Spleen (tissue), 11 donors: ENCODE measurements around the gene INTS15. TPM values are rescaled to one million over a fixed set of nuclear protein-coding genes. Genes with fewer than 3 reads are reported as not detected.

ENCODE experiments used
- DNase-seq: peaks from one replicate; pipeline ENCODE4 v3.0.0-alpha.2; 2020
- H3K27ac ChIP-seq, 8 donors: fragments of 200-600 bp; sonication (generic) in 7 of 8; 1 replicate in 4 of 8; 2 replicates in 4 of 8; pipeline versions ENCODE4 v1.5.0 to v1.8.0; 2016 to 2021; ENCODE audit warnings: inconsistent platforms in 4 of 8, mild to moderate bottlenecking in 4 of 8, moderate library complexity in 1 of 8
- H3K27me3 ChIP-seq, 7 donors: fragments of 200-600 bp; sonication (generic) in 6 of 7; replicated peaks in 1 of 7; 1 replicate in 4 of 7; 2 replicates in 3 of 7; pipeline versions ENCODE4 v1.5.0 to v1.8.0; 2016 to 2021; ENCODE audit warnings: inconsistent platforms in 3 of 7, mild to moderate bottlenecking in 1 of 7
- H3K36me3 ChIP-seq, 6 donors: fragments of 200-600 bp; sonication (generic) in 5 of 6; 1 replicate in 4 of 6; 2 replicates in 2 of 6; pipeline versions ENCODE4 v1.5.0 to v1.8.0; 2016 to 2021; ENCODE audit warnings: inconsistent platforms in 2 of 6
- H3K4me1 ChIP-seq, 6 donors: fragments of 200-600 bp; sonication (generic) in 5 of 6; 1 replicate in 3 of 6; 2 replicates in 3 of 6; pipeline versions ENCODE4 v1.5.0 to v1.8.0; 2016 to 2021; ENCODE audit warnings: inconsistent platforms in 3 of 6
- H3K4me3 ChIP-seq, 8 donors: fragments of 200-600 bp; sonication (generic) in 7 of 8; 1 replicate in 4 of 8; 2 replicates in 4 of 8; pipeline versions ENCODE4 v1.5.0 to v1.8.0; 2016 to 2021; ENCODE audit warnings: inconsistent platforms in 4 of 8, mild to moderate bottlenecking in 4 of 8, moderate library complexity in 2 of 8
- H3K9me3 ChIP-seq, 8 donors: fragments of 200-600 bp; sonication (generic) in 7 of 8; 1 replicate in 4 of 8; 2 replicates in 4 of 8; pipeline versions ENCODE4 v1.5.0 to v1.8.0; 2016 to 2021; ENCODE audit warnings: inconsistent platforms in 4 of 8
- POLR2A ChIP-seq, 3 donors: fragments of 450-650 bp; IDR thresholded peaks; one replicate each; pipeline ENCODE4 v1.5.1; 2017; ENCODE audit warnings: antibody characterized with exemption in 3 of 3, mild to moderate bottlenecking in 1 of 3
- POLR2AphosphoS5 ChIP-seq, 3 donors: sonication (generic); formaldehyde crosslinking; IDR thresholded peaks; one replicate each; pipeline ENCODE4 v1.5.1; 2017; ENCODE audit warnings: antibody characterized with exemption in 3 of 3
- WGBS, 5 donors: extraction: QIAGEN DNeasy Blood & Tissue Kit in 3 of 5; methylation state at CpG; one replicate each; pipeline versions ENCODE4 v1.1.5 to v1.1.7; 2013 to 2018; 5-methylcytosine and 5-hydroxymethylcytosine counted together
- intact Hi-C: fragments of 100-400 bp; cut with DNase I; formaldehyde crosslinking; loops from one replicate; pipeline ENCODE4 v1.15.0; 2023; ENCODE audit warnings: low total_unique reads
- polyA plus RNA-seq, 3 donors: library from polyadenylated mRNA; stranded (reverse); fragments of 200-250 nt; gene quantifications; one replicate each; pipeline ENCODE4 v1.2.1, GENCODE V29; 2013
- total RNA-seq, 7 donors: library from RNA; depleted of rRNA in 3 of 7; stranded (reverse); fragments of >200 nt in 3 of 7; fragmentation: NEBNext Ultra II Directional in 4 of 7; extraction: Animal tissue kit (Norgen Biotek cat#: 25700) in 4 of 7; gene quantifications; one replicate each; pipeline versions ENCODE4 v1.1.0 to v1.2.1, GENCODE V29; 2016 to 2021
- TF ChIP-seq, protein P1 (sequence below), 11 experiments: fragments of 200-600 bp in 7 of 11; fragments of 450-650 bp in 4 of 11; sonication (generic) in 4 of 11; IDR thresholded peaks in 8 of 11; conservative IDR thresholded peaks in 3 of 11; 1 replicate in 7 of 11; 2 replicates in 4 of 11; pipeline versions ENCODE4 v1.4.0 to v1.8.0; 2016 to 2021; ENCODE audit warnings: antibody characterized with exemption in 11 of 11, inconsistent platforms in 4 of 11, mild to moderate bottlenecking in 1 of 11
- donor health status: healthy with polysubstance abuse.
- donor health status: DM: no; HTN: no; CAD: no; lungs with moderate emphysema.
- donor health status: DM: no; HTN: no; CAD: no.
- donor health status: Bipolar disorder and iron deficiency.
- donor health status: healthy.
- donor health status: DM: no; HTN: no; CAD: no.
- donor health status: DM: yes; HTN: yes; CAD: no.

The INTS15 gene
- total and polyA plus RNA-seq, 10 donors: 14.3 to 43.9 (median 33.6) TPM

GRCh38 chr7:6604458-6604857 lies 14.6 kb downstream of the INTS15 start:
- Histone ChIP-seq H3K27ac (no peak overlapping the region), H3K4me3 (no peak overlapping the region), H3K4me1 (peaks cover 0 to 5% (median 0%) of the 10 kb centered on the region in 6 donors), H3K27me3 (no peaks in the 10 kb centered on the region), H3K9me3 (no peaks in the 10 kb centered on the region), H3K36me3 (peaks cover 0 to 100% (median 92%) of the 10 kb centered on the region in 6 donors)
- intact Hi-C loops: no loop called here
- no peak for DNase-seq
- peak in 1 of 3 donors; percentile 50 for TF ChIP-seq POLR2AphosphoS5 (IDR thresholded peaks at IDR 0.05)
- TF ChIP-seq, protein P1, sequence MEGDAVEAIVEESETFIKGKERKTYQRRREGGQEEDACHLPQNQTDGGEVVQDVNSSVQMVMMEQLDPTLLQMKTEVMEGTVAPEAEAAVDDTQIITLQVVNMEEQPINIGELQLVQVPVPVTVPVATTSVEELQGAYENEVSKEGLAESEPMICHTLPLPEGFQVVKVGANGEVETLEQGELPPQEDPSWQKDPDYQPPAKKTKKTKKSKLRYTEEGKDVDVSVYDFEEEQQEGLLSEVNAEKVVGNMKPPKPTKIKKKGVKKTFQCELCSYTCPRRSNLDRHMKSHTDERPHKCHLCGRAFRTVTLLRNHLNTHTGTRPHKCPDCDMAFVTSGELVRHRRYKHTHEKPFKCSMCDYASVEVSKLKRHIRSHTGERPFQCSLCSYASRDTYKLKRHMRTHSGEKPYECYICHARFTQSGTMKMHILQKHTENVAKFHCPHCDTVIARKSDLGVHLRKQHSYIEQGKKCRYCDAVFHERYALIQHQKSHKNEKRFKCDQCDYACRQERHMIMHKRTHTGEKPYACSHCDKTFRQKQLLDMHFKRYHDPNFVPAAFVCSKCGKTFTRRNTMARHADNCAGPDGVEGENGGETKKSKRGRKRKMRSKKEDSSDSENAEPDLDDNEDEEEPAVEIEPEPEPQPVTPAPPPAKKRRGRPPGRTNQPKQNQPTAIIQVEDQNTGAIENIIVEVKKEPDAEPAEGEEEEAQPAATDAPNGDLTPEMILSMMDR (IDR thresholded peaks at IDR 0.05 in 8 of 11, conservative IDR thresholded peaks at IDR 0.05 in 3 of 11): no peak
- 85 to 96% (median 91%) methylated on average over 9 to 10 of the region's 10 CpGs for WGBS, 5 donors

GRCh38 chr7:6606866-6607583 lies 17.2 kb downstream of the INTS15 start:
- no peak for DNase-seq
- 92 to 96% (median 95%) methylated on average over 33 to 36 of the region's 36 CpGs for WGBS, 5 donors
- Histone ChIP-seq H3K27me3 (no peaks in the 10 kb centered on the region), H3K36me3 (peaks cover 0 to 90% (median 69%) of the 10 kb centered on the region in 6 donors), H3K9me3 (no peaks in the 10 kb centered on the region), H3K27ac (no peak overlapping the region), H3K4me1 (peaks cover 0 to 5% (median 0%) of the 10 kb centered on the region in 6 donors), H3K4me3 (no peak overlapping the region)
- intact Hi-C loops: no loop called here
- TF ChIP-seq POLR2AphosphoS5 (IDR thresholded peaks at IDR 0.05) (no peak), POLR2A (IDR thresholded peaks at IDR 0.05) (no peak)
- TF ChIP-seq, protein P1 (IDR thresholded peaks at IDR 0.05 in 8 of 11, conservative IDR thresholded peaks at IDR 0.05 in 3 of 11): no peak

DNA sequence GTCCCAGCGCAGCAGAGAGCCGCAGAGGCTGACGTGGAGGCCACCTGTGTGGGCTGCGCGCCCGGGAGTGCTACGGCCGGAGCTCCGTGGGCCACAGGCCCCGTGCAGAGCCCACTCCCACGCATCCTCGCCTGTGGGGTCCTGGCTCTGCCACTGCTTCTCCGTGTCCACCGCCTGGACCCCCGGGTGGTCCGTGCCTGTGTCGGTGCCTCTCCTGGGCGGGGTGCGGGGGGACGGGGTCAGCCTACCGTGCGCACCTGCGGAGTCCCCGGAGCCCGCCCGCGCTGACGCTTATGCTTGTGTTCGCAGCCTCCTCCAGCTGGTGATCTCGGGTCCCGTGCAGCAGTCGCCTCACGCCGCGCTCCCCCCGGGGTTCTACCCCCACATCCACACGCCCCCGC lies 17.8 kb downstream of the INTS15 start:
- Histone ChIP-seq H3K27ac (no peak overlapping the region), H3K4me3 (no peak overlapping the region), H3K9me3 (no peaks in the 10 kb centered on the region), H3K4me1 (peaks cover 0 to under 1% (median 0%) of the 10 kb centered on the region in 6 donors), H3K27me3 (no peaks in the 10 kb centered on the region), H3K36me3 (peaks cover 0 to 84% (median 63%) of the 10 kb centered on the region in 6 donors)
- no peak for DNase-seq
- WGBS, 5 donors: 89 to 95% (median 94%) methylated on average over 32 to 38 of the region's 38 CpGs
- intact Hi-C loops: no loop called here
- TF ChIP-seq, protein P1 (IDR thresholded peaks at IDR 0.05 in 8 of 11, conservative IDR thresholded peaks at IDR 0.05 in 3 of 11): no peak
- TF ChIP-seq POLR2AphosphoS5 (IDR thresholded peaks at IDR 0.05) (no peak), POLR2A (IDR thresholded peaks at IDR 0.05) (no peak)

- TF ChIP-seq POLR2AphosphoS5 (IDR thresholded peaks at IDR 0.05) (no peak), POLR2A (IDR thresholded peaks at IDR 0.05) (no peak)
- TF ChIP-seq, protein P1 (IDR thresholded peaks at IDR 0.05 in 8 of 11, conservative IDR thresholded peaks at IDR 0.05 in 3 of 11): no peak
- no peak overlapping the region for H3K4me3 ChIP-seq
- H3K4me1 ChIP-seq: no peaks in the 10 kb centered on the region
- H3K9me3 ChIP-seq: no peaks in the 10 kb centered on the region
- no peak for DNase-seq
- H3K36me3 ChIP-seq: peaks cover 0 to 80% (median 59%) of the 10 kb centered on the region in 6 donors
- H3K27ac ChIP-seq: no peak overlapping the region
- intact Hi-C loops: no loop called here
- 91 to 95% (median 94%) methylated on average over 21 to 27 of the region's 27 CpGs for WGBS, 5 donors
- H3K27me3 ChIP-seq: no peaks in the 10 kb centered on the region
These were observed 18.3 kb downstream of the INTS15 start for GRCh38 chr7:6608081-6608480.
